Fibroblast of skin of scalp (primary cell): ENCODE measurements around the gene LRGUK. TPM values are rescaled to one million over a fixed set of nuclear protein-coding genes. Genes with fewer than 3 reads are reported as not detected.
"Not testable (repeated sequence)": the region's sequence is repeated elsewhere in the genome, so short reads cannot be mapped to it uniquely, and the experiment has no call there.

Source experiments
- DNase-seq: peaks from one replicate; pipeline ENCODE4 v3.0.0-alpha.2; 2013
- polyA plus RNA-seq, 2 experiments: library from polyadenylated mRNA; unstranded; fragments of 120-200 nt; gene quantifications; one replicate each; pipeline ENCODE4 v1.2.1, GENCODE V29; 2013; ENCODE audit not compliant: insufficient read length in 2 of 2

Gene LRGUK, protein sequence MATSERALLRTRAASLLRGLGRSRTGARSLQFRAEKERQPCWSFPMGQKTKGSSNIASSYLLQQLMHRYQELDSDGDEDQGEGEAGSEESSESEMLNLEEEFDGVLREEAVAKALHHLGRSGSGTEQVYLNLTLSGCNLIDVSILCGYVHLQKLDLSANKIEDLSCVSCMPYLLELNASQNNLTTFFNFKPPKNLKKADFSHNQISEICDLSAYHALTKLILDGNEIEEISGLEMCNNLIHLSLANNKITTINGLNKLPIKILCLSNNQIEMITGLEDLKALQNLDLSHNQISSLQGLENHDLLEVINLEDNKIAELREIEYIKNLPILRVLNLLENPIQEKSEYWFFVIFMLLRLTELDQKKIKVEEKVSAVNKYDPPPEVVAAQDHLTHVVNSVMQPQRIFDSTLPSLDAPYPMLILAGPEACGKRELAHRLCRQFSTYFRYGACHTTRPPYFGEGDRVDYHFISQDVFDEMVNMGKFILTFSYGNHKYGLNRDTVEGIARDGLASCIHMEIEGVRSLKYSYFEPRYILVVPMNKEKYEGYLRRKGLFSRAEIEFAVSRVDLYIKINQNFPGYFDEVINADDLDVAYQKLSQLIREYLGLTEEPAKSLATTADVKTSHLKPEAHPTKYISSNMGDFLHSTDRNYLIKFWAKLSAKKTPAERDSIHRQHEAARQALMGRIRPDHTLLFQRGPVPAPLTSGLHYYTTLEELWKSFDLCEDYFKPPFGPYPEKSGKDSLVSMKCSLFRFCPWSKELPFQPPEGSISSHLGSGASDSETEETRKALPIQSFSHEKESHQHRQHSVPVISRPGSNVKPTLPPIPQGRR
- not detected for polyA plus RNA-seq (2013, experiment 1 of 2; ENCODE audit: insufficient read length)
- 0.07 TPM for polyA plus RNA-seq (2013, experiment 2 of 2; ENCODE audit: insufficient read length)

DNA sequence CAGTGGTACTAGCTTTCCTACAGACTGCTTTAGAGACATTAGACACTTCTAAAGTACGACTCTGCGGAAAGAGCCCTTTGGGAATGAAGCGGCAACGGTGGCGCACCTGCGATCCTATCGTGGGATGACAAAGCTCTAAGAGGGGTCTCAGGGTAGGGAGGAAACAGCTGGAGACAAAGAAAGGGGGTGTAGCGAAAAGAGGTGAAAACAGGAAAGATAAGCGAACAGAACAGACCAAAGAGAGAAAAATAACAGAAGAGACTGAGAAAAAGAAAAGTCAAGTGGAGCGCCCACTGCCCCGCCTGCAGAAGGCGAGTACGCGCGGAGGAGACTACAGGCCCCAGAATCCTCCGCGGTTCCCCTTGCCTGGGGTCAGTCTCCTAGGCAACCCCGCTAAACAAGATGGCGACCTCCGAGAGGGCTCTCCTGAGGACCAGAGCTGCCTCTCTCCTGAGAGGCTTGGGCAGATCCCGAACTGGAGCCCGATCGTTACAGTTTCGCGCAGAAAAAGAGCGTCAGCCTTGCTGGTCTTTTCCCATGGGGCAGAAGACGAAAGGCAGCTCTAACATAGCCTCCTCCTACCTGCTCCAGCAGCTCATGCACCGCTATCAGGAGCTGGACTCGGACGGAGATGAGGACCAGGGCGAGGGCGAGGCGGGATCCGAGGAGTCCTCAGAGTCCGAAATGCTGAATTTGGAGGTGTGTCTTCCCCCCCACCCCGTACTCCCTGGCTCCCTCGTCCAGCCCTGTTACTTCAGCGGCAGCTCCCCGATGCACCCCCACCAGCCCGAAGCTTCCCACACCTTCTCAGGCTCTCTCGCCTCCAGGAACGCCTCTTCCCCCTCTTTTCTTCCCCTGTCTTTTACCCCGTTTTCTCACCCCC, at the start of gene LRGUK:
TSS of gene LRGUK (plus strand) at position 375 of the 883 bp plus-strand sequence. CDS start at position 403, 28 bp downstream.
- peak; percentile 80 for DNase-seq

DNA sequence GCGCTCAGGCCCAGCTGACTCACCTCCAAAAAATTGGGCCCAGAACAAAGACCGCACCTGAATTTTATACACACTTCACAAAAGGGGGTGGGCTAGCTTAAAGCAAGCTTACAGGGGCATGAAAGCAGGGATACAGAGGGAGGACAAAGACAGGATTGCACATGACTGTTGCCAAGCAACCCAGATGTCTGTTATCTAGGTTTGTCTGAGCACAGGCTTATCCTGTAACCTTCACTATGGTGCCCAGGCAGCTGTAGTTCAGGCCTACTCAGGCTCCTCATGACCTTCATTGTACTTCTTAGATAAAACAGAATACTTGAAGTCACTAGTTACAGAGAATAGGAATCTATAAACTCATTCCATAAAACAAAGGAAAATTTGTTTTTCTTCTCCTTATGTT, 49.6 kb upstream of the LRGUK start:
- DNase-seq: not testable (repeated sequence)

DNA sequence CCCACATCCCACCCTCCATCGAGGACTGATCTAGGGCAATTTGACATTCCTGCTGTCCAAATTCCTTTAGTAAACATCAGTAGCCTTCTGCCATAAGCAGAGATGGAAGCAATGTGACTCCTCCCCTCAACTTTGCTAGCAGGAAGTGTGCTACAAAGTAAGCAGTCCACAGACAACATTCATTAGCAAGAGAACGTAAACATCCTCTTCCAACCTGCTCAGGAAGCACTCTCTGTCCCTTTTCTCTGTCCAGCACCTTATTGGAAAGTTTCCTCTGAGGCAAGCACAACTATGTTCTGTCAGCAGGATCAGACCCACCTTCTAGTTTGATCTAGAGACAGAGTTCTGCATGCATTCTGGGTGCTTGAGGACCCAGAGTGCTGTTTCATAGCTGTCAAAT, 48.1 kb upstream of the LRGUK start:
- DNase-seq: no peak

DNA sequence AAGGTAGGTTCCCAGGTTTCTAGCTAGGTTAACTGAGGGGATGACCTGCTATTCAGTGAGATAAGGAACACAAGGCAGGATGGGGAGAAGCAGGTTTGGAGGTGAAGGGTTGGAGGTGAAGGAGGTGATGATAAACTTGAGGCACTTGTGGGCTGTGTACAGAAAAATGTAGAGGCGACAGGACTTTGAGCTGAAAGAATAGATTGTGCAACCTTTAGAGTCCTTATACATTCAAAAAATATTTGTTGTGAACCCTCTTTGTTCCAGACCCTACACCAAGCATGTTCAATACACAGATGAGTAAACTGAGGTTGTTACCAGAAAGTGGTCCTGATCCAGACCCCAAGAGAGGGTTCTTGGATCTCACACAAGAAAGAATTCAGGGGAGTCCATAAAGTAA, 45.4 kb upstream of the LRGUK start:
- DNase-seq: no peak

DNA sequence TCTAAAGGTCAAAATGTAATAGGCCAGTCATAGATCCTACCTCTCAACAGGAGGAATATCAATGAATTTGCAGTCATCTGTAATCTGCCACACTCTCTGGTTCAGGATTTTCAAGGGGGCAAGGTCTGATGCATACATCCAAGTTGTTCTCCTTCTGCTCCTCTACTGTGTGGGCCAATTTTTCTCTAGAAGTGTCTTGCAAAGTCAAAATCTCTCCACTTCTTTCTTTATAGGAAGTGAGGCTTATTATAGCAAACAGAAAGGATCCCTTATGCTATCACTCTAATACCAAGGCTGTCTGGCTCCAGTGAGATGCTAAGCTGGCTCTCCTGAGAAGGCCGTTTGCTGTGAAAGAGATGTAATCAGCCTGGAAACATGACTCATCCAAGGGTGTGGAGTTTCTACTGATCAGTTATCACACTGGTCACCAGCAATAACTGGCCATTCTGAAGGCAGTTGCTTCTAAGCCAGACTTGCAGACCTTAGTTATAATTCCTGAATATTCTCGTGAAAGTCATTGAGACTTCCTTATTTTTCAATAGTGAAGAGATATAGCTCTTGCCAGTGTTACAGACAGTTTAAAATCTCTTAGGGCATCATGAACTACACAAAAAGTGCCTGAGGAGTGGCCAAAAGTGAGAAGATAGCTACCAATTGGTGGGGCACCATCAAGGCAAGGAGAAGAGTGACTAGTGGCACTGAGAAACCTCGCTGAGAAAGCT, 43.2 kb upstream of the LRGUK start:
- DNase-seq: no peak

DNA sequence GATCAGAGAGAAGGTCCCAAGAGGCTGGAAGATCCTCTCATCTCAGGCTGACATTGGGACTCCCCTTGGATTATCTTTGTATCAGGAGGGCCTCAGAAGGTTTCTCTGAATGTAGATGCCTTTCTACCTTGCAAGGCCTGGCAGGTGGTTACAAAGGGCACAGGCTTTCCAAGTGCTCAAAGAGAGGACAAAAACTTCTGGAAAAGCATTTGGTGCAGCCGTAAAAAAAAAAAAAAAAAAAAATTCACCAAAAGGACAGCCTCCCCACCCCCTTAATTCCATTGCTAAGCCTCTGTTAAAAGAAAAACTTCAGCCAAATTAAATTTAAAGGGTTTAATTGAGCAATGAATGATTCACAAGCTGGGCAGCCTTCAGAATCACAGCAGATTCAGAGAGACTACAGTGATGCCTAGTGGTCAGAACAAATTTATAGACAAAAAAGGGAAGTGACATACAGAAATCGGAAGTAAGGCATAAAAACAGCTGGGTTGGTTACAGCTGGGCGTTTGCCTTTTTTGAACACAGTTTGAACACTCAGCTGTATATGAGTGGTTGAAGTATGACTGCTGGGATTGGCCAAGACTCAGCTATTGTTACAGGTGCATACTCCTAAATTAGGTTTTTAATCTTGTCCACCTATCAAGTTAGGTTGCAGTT, 42.5 kb upstream of the LRGUK start:
- no peak for DNase-seq

DNA sequence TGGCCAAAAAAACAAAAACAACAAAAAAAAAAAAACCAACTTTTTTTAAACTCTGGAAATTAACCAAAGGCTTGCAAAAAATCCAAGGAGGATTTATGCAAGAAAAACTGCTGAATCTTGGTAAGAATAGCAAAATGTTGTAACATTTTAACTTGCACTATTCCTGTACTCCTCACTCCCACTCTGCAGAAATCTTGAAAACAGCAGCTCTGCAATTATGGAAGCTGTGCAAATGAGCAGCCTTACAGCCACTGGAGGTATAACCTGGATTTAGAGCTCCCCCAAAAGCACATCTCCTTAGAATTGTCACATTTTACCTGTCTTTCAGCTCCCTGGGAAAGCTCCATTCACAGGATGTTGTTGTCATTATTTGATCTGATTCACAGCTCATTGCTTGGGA, 41.8 kb upstream of the LRGUK start:
- DNase-seq: no peak

DNA sequence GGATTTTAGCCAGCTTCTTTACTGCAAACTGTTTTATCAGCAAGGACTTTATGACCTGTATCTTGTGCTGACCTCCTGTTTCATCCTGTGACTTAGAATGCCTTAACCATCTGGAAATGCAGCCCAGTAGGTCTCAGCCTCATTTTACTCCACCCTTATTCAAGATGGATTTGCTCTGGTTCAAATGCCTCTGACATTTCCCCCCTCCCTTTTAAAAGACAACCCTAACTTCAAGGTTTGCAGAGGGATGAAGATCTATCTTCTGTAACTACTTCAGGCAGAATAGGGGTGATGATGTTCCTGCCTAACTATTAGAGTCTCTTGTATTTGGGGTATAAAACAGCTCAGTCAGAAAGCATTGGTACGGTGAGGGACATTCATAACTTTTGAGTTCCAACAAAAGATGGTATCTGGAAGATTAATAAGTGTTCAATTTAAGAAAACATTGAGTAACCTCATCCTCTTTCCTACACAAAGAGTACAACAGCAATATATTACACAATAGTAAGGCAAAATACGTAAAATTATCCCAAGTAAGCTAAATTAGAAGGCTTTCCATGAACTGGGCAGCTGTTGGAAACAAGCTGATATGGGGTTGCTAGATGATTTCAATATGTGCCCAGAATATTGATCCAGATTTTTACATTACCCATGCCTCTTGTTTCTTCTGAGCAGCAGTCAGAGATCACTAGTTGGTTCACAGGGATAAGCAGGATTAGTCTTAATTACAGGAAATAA, 40.0 kb upstream of the LRGUK start:
- DNase-seq: no peak

DNA sequence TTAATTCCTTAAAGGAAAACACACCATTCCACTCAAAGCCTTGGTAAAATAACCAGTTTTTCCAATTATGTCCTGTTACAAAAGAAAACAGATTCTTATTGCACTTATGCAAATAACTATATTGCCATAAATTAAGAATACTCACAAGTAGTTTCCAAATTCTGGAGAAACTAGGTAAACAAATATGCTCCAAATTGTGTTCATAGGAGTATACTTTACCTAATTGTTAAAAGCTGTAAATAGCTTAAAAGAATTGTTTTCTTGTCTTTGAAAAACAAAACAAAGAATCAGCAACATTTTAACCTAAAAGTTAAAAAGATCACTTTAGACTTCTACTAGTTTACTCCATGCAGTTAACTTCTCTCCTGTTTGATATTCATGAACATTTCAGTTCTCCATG, 38.9 kb upstream of the LRGUK start:
- DNase-seq: no peak

DNA sequence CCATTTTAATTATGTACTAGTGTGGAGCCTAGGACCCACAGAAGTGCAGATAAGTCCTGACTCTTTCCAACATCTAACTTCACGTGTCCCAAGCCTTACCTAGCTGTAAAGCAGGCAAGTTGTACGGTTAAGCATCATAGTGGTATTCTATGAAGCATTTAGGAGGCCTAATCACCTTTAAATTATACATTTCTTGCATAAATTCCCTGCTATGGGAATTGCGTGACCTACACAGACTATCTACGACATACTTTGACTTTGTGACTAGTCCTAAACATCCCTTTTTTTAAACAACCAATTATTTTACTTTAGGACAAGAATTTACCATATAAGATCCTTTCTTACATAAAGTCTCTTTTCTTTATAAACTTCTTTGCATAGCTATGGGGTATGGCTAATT, 37.7 kb upstream of the LRGUK start:
- DNase-seq: no peak

DNA sequence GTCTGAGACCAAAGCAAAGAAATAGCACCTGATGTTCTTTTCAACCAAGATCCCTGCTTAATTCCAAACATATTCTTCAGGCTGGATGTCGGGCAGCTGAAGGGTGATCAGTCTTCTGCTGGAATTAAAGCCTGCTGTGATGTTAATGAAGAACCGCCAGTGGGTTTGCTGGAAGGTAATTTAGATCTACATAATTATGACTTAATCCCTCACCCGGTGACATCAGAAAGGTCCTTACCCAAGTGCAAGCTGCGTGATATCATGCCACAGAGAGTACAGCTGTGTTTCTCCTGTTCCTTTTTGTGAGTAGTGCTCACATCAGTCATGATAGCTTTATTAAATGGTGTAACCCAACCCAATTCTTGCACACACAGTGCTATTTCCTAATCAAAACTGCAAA, 29.1 kb upstream of the LRGUK start:
- DNase-seq: no peak

DNA sequence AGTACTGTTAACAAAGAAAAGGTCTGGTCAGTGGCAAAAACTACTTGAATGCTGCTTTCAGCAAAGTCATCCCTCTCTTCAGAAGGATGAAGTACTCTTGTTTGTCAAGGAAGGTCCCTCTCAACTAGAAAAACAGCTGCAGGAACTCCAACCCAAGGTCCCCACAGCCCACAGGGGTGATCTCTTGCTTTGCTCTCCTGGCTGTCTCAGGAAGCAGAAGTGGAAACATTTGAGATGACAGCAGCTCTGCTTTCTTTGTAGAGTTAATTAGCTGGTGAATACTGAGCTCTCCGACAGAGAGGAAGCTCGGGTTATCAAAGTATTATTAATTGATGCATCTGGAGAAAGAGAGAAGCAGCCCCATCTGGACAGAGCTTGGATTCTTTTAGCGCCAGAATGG, 25.4 kb upstream of the LRGUK start:
- DNase-seq: no peak

DNA sequence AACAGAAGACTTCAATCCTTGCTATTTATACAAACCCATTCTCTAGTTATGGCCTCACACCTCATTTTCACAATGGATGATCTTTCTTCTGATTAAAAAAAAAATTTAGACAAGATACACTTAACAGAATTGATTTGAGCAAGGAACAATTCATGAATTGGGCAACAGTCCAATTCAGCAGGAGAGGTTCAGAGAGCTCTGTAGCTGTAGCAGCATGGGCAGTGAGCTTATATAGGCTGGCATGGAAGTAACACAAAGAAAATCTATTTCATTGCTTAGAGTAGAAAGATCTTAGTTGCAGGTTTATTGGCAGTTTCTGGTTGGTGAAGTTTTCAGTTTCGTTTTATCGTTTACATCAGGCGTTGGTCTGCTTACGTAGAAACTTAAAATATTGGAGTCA, 23.0 kb upstream of the LRGUK start:
- DNase-seq: no peak

DNA sequence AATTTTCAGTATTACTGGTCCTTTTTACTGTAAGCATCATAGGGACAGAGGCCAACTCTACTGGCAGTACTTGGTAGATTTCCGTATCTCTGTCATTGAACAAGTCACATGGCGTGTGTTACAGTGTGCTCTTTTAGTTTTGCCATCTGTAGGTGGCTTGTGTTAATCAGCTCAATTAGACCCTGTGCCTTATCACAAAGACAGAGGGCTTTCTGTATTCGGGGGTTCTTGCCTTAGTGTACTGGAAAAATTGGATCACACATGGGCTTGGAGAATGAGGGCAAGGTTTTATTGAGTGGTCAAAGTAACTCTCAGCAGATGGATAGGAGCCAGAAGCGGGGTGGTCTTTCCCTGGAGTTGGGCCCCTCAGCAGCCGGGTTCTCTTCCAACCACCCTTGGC, 21.3 kb upstream of the LRGUK start:
- no peak for DNase-seq

DNA sequence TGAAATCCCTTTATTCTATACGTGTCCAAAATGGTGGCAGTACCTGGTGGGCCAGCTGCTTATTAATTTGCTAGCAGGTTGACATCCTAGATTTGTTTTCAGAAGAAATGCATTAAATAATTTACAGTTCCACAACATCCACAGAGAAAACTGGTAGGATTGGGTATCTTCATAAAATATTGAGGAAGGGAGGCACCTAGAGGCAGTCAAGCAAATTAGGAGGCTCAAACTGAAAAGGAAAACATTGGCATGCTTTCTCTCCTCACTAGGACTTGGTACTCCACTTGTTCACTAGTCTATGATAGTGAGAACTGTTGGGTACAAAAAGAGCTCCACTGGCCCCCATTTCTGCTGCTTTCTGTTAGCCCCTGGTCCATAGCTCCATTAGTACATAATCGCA, 18.3 kb upstream of the LRGUK start:
- no peak for DNase-seq

DNA sequence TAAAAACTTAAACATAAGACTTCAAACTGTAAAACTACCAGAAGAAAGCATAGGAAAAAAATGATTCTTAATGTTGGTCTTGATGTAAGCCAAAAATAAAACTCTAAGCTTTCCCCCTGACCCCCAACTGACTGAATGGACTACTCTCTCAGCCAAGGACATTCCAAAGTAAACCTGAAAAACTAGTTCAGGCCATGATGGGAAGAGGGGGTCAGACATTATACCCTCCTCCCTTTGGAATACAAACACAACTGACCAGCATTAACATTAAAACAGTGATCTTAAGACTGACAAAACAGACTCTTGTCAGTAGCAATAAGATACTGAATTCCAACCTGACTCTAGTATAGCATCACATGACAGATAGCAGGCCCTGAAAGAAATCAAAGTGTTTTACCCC, 13.5 kb upstream of the LRGUK start:
- no peak for DNase-seq

DNA sequence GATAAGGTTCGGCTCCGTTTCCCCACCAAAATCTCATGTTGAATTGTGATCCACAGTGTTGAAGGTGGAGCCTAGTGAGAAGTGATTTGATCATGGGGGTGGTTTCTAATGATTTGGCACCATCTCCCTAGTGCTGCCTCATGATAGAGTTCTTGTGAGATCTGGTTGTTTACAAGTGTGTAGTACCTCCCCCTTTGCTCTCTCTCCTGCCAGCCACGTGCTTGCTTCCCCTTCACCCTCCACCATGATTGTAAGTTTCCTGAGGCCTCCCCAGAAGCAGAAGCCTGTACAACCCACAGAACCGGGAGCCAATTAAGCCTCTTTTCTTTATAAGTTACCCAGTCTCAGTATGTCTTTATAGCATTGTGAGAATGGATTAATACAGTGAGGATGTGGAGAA, 12.1 kb upstream of the LRGUK start:
- no peak for DNase-seq

DNA sequence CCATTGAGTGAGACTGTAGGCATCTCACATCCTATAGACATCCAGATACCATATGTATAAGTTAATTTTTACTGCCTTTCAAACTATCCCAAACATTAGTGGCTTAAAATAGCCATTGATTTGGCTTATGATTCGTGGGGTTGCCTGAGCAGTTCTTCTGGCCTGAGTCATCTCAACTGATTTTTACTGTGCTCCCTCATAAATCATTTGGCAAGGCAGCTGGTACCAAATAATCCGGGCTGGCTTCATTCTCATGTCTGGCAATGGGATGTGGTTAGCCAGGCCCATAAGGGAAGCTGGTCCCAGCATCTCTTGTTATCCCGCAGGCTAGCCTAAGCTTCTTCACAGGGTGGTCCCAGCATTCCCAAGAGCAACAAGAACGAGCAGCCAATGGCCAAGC, 6.7 kb upstream of the LRGUK start:
- peak; percentile 5 for DNase-seq

DNA sequence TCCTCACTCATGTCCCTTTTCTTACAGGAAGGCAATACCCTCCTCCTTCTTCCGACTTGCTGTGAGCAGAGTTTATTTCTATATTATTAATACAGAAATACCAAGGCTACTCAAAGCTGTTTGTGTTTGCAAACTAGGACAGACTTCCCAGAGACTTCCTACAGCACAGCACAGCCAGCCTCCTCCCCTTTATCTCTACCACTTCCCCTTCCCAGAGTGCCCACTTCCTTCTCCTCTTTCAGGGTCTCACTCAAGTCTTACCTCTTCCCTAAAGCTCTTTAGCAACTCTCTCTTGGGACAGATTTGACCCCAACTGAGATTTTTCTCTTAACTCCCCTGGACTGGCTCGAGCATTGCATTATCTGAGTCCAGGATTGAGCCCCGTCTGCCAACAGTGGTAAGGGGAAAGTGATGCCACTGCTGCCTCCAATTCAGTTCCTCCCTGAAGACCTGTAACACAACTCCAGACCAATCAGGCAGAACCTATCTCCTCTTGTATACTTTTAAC, 5.5 kb upstream of the LRGUK start:
- DNase-seq: no peak

DNA sequence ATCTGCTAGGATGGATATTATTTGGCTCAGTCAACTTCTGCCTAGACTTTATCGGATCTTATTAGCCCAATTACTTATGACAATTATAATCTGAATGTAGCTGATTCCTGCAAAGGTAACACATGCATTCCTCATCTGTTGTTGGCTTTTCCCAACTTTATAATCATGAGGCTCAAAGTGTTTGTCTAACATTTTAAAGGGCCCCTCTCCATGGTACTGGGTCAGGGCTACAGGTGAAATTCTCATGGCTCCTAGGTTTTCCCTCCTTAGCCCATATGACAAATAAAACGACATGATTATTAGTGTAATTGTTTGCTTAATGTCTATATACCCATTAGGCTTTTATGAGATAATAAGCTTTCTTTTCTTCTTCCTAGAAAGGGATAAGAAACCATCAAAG, 4.2 kb upstream of the LRGUK start:
- DNase-seq: no peak

DNA sequence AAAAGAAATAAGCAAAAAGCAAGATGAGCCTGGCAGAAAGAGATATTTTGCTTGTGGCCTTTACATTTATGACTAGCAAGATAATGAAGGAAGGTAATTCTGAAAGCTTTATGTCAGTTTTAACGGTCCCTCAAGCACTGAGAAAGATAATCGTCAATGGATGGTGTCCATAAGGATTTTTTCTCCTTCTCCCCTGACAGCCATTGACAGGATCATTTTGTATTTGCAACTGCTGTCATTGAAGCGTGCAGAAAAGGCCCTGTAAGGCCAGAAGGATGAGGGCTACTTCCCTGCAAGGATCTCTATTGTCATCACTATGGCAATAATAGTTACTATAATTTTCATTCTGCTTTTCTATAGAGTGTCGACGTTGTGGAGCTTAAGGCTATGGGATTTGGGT, 994 bp upstream of the LRGUK start:
- no peak for DNase-seq
